IPS-18c (cell line): ENCODE data around the gene SND1.

Source experiments
- H3K4me3 ChIP-seq: 2 replicates; pipeline ENCODE4 v1.7.0; 2013; ENCODE audit warnings: low read depth, mild to moderate bottlenecking, low read length, moderate library complexity; ENCODE audit not compliant: insufficient read depth
- H3K9me3 ChIP-seq: one replicate; pipeline ENCODE4 v1.6.1; 2013; ENCODE audit warnings: mild to moderate bottlenecking, low read length, moderate library complexity; ENCODE audit not compliant: control insufficient read depth, insufficient read depth

Gene SND1

GRCh38 chr7:128036226-128036940 lies 384.4 kb downstream of the SND1 start:
- Histone ChIP-seq H3K9me3 (no peaks in the 10 kb centered on the region), H3K4me3 (no peak overlapping the region)

DNA sequence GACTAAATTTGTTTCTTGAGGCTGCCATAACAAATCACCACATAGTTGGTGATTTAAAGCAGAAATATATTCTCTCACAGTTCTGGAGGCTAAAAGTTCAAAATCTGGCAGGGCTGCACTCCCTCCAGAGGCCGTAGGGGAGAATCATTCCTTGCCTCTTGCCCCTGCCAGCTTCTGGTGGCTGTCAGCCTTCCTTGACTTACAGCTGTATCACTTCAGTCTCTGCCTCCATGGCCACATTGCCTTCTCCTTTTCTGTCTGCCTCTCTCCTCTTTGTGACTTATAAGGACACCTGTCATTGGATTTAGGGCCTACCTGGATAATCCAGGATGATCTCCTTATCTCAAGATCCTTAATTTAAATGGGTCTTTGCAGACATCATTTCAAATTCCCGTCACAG lies 385.1 kb downstream of the SND1 start:
- Histone ChIP-seq H3K9me3 (no peaks in the 10 kb centered on the region), H3K4me3 (no peak overlapping the region)

DNA sequence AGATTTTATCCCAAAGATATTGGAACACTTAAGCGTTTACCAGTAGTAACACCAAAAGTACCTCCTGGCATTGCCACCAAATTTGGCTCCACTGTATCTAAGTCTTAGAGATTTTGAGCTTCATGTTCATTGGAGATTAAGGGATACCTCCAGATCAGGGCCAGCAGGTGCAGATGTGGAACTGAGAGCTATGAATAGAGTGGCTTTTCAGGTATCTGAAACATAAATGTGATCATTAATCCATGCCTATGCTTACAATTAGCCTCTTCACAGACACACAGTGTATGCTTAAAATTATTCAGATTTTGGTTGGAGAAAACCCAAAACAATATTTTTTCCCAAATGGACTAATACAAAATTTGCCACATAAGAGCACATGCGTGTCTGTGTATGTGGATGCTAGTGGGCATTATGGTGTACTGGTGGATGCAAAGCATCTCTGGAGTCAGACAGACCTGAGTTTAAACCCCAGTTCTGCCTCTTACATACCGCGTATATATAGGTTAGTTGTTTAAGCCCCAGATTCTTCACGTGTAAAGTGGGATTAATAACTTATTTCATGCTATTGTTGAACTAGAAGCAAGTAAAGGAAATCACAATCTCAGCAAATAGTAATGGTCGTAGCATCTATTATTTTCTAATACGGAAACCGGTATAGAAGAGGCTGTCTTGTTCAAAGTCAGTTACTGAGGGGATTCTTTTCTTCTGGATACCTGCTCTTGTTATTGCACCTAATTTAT lies 386.1 kb downstream of the SND1 start:
- H3K9me3 ChIP-seq: no peaks in the 10 kb centered on the region
- H3K4me3 ChIP-seq: no peak overlapping the region

DNA sequence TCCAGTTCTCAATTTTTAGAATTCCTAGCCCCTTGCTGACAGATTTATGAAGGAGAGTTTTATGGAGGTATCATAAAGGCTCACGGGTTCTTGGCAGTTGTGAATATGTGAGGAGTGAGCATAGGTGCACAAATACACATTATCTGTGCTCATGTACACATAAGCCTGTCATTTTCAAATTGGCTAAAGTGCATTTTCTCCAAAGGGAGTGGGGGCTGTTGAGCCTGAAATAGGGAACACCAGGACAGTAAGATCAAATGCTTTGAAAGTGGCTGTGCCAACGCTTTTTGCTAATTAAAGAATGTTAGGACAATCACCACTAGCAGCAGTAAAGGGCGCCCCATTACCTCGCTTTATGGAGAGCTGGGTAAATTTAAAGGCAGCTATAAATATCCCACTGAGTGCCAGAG lies 387.6 kb downstream of the SND1 start:
- no peaks in the 10 kb centered on the region for H3K9me3 ChIP-seq
- no peak overlapping the region for H3K4me3 ChIP-seq

- no peaks in the 10 kb centered on the region for H3K9me3 ChIP-seq
- no peak overlapping the region for H3K4me3 ChIP-seq
Observed at GRCh38 chr7:128040205-128040604, 388.2 kb downstream of the SND1 start.

DNA sequence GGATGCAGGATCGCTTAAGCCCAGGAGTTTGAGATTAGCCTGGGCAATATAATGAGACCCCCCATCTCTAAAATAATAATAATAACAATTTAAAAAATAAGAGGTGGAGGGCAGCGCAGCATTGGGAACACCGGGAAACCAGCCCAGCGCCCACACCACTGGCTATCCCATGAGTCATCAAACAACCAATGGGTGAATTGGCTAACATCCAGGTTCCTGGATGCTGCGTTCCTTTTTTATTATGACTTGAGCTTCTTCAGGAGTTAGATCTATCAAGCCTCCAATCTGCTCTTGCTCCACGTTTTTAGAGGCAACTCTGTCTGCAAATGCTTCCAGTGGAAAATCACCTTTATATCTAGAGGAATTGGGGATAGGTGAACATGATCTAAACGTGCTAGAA lies 389.2 kb downstream of the SND1 start:
- Histone ChIP-seq H3K9me3 (no peaks in the 10 kb centered on the region), H3K4me3 (no peak overlapping the region)

DNA sequence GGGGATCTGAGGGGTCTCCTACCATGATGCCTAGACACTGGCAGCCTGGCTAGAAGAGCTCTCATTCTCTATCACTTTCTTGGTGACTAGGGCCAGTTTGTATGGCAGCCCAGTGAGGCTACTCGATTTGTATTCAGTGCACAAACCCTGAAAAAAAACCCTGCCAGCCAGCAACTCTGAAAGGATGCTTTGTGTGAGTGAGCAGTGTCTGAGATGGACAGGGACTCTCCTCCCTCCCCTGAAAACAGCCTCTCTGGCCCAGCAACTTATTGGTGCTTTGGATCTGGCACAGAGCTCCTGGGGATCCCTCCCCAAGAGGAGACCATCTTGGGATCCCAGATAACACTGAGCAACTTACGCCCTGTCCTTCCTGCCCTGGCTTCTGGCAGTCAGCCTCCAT lies 390.0 kb downstream of the SND1 start:
- Histone ChIP-seq H3K4me3 (no peak overlapping the region), H3K9me3 (no peaks in the 10 kb centered on the region)

DNA sequence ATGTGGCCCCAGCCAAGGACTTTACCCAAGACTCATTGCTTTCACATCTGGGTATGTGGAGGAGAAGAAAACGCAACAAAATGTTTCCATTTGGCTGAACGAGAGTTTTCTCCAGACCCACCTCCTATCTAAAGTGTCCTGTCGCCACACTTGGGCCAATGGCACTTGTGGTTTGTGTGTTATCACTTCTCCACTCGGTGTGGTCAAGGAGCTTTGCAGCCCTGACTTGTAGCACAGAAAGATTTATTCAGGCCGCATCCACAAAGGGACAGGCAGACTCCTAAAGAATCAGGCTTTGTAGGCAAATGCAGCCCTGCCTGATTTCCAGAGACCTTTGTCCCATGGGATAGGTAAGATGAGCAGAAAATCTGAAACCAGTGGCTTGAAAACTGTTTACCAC lies 392.1 kb downstream of the SND1 start:
- Histone ChIP-seq H3K9me3 (no peaks in the 10 kb centered on the region), H3K4me3 (no peak overlapping the region)

GRCh38 chr7:128045158-128045557 lies 393.2 kb downstream of the SND1 start:
- Histone ChIP-seq H3K9me3 (no peaks in the 10 kb centered on the region), H3K4me3 (no peak overlapping the region)

DNA sequence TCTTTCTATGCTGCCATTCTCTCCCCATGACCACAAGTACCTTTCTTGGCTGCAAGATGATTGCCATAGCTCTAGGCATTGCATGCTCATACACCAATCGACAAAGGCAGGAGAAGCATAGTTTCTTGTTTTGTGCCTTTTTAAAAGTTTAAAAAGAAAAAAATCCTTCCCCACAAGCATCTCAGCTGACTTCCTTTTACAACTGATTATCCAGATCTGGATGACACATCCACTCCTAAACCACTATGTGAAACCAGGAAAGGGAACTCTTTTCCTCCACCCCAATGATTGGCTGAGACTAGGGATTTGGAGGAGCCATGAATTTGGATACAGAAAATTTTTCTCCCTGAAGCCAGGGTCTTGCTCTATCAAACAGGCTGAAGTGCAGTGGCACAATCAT lies 393.8 kb downstream of the SND1 start:
- Histone ChIP-seq H3K4me3 (no peak overlapping the region), H3K9me3 (no peaks in the 10 kb centered on the region)

DNA sequence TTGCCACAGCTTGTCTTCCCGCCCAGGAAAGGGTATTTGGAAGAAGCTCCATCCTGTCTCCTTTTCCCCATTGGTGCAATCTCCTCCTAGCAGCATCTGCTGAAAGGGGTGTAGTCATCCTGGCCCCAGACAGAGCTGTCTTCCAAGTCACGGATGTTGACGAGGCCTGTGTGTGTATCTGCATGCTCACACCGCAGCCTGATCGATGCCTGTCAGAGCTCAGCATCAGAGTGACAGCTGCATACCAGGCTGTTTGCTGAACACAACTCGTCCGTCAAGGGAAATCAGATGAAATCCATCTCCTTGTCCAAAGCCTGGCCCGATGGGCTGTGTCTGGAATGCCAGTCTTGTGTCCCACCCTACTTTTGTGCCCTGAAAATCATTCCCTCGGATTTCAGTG lies 400.4 kb downstream of the SND1 start:
- H3K9me3 ChIP-seq: no peaks in the 10 kb centered on the region
- no peak overlapping the region for H3K4me3 ChIP-seq

DNA sequence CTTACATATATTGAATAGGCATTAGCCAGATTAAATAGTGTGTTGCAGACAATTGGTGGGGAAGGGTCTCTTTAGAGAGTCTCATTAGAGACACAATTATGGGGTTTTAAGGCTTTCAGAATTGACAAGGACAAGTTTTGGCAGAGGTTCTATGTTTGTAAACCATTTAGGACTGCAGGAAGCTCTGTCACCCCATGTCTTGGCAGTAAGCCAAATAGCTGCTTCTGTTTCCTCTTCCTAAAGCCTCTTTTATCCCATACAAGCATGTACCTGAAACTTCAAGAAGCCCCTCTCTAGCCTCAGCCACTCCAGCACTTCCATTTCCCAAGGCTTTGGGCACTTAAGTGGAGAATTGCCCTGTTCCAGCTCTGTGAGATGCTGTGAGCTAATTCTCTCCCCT lies 401.0 kb downstream of the SND1 start:
- no peaks in the 10 kb centered on the region for H3K9me3 ChIP-seq

DNA sequence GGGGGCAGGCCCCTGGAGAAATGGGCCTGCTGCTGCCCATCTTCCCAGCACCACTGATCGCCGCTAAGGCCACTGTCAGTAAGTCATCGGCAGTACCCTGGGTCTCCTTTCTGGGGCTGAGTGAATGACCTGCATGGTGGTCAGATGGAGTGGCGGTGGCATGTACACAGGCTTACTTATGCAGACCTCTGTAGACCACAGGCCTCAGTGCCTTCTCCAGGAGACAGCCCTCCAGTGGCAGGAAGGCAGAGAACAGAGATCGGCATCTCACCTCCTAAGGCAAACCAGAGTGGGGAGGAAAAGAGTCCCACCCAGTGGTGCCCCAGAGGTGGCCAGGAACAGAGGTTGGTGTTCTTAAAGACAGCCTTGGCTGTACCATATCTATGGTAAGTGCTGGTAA lies 402.0 kb downstream of the SND1 start:
- no peaks in the 10 kb centered on the region for H3K9me3 ChIP-seq

More for the DNA sequence above, 401.0 kb downstream of the SND1 start:
- no peak overlapping the region for H3K4me3 ChIP-seq

GRCh38 chr7:128054511-128054910 lies 402.5 kb downstream of the SND1 start:
- H3K9me3 ChIP-seq: no peaks in the 10 kb centered on the region
- H3K4me3 ChIP-seq: no peak overlapping the region

More for the DNA sequence above, 402.0 kb downstream of the SND1 start:
- H3K4me3 ChIP-seq: no peak overlapping the region

DNA sequence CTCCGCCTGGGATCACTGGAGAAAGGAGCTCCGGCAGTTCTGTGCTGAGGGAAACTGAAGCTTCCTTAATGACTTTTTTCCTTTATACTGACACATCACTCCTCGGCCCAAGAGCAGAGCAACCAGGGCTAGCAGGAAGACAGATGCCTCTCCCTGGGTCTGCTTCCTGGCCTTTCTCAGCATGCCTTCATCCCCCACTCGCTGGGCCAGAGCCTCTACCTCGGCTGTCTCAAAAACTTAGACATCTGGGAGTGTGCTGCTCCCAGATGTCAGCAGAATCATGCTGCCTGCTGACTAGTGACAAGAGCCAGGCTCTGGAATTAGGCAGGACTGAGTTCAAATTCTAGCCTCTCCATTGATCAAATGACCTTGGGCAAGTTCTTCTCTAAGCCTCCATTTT lies 403.6 kb downstream of the SND1 start:
- Histone ChIP-seq H3K9me3 (no peaks in the 10 kb centered on the region), H3K4me3 (no peak overlapping the region)

- Histone ChIP-seq H3K4me3 (no peak overlapping the region), H3K9me3 (no peaks in the 10 kb centered on the region)
Observed at GRCh38 chr7:128056901-128057300, 404.9 kb downstream of the SND1 start.

DNA sequence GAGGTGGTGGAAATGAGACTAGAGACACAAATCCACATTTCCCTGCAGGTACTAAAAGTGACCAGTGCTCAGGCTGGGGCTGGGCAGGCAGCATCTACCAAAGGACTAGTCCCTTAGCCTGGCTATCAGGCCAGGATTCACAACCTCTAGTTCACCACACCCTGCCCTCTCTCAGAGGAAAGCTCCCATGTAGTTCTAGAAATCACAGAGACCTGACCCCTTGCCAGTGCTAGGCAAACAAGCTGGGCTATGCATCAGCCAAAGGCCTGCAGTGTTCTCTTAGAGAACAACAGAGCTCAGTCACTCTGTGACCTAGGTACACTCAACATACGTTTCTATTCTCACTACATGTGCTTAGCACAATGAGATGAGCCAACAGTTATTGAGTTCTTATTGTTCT lies 405.9 kb downstream of the SND1 start:
- Histone ChIP-seq H3K4me3 (no peak overlapping the region), H3K9me3 (no peaks in the 10 kb centered on the region)

DNA sequence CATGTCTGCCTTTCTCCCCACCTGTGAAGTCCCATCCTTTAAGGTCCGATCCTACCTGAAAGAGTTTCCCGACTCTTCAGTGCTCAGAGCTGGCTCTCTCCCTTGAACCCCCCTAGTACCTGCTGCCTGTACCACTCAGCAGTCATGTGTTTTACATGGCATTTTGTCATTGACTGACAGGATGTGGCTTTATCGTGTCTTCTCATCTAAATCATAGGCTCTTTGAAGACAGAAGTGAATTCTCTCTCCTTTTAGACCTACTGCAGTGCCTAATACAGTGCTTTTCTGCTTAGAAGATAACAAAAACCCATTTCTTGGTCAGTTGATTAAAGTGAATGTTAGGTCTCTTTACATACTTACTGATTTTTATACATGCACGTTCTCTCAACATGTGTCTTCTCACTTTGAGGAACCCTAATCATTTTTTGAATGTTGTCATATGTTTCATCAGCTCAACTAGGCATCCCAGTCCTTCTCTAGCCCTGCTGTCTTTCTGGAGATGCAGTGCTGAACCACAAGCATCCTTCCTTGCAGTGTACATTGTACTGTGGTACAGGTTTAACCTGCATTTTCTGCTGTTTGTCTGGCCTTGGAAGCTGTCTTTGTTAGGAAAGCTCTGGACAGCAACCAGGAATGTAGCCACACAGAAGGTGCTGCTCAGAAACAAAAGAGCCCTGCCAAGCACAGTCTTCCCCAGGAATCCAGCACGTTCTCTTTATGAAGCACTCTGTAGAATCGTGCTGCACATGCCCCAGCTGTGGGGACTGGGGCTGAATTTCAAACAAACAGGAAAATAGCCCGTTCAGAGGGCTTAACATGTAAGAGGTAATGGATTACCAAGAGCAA lies 407.4 kb downstream of the SND1 start:
- no peak overlapping the region for H3K4me3 ChIP-seq
- no peaks in the 10 kb centered on the region for H3K9me3 ChIP-seq
